ENCODE data around the gene IGFN1.

DNA sequence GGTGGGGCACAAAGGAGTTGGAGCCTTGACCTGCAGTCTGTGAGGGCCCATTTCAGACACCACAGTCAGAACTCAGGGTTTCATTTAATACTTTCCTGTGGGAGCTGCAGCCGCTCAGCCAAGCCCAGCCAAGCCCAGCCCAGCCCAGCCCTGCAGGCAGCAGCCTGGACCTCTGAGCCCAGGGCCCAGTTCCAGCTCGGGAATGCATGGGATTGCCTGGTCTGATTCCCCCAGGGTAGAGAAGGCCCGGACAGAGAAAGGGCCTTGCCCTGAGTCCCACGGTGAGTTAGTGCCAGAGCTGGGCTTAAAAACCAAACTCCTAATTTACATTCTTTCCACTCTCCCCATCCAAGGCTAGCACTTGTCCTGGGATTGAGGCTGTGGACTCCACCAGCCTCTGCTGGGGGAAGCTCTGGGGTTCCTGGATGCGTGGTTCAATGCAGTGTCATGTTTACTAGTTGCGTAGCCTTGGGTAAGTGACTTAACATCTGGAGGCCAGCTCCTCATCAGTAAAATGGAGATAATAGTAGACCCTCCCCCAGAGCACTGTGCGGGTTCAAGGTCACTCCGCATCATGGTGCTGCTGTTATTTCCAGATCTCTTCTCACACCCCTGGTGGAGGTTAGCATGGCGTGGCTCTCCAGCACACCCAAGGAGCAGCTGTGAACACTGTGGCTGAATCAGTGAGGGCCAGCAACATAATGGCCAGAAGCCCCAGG is 63.4 kb downstream of the IGFN1 start:
- TF ChIP-seq, protein P1, sequence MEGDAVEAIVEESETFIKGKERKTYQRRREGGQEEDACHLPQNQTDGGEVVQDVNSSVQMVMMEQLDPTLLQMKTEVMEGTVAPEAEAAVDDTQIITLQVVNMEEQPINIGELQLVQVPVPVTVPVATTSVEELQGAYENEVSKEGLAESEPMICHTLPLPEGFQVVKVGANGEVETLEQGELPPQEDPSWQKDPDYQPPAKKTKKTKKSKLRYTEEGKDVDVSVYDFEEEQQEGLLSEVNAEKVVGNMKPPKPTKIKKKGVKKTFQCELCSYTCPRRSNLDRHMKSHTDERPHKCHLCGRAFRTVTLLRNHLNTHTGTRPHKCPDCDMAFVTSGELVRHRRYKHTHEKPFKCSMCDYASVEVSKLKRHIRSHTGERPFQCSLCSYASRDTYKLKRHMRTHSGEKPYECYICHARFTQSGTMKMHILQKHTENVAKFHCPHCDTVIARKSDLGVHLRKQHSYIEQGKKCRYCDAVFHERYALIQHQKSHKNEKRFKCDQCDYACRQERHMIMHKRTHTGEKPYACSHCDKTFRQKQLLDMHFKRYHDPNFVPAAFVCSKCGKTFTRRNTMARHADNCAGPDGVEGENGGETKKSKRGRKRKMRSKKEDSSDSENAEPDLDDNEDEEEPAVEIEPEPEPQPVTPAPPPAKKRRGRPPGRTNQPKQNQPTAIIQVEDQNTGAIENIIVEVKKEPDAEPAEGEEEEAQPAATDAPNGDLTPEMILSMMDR (IDR thresholded peaks at IDR 0.05; ENCODE audit: low read depth, low read length): no peak
- no peak for TF ChIP-seq MYC (IDR thresholded peaks at IDR 0.05; ENCODE audit: low read depth, low read length)

All from NB4 (cell line).